ENCODE results near the gene CD59.

Gene CD59

DNA sequence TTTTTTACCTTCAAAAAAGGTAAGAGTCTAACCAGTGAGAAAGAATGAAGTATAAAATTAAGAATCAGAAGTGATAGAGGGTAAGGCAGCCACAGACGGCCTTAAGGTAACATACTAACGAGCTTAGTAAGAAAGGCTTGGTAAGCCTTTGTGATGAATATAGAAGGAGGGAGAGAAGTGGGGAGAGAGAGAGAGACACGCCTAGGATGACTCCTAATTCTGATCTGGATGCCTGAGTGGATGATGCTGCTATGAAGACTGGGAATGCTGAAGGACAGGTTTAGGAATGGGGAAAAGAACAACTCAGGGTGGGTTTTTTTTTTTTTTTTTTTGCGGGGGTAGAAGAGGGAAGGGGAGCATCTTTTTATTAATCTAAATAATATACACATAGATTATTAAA lies 33.3 kb upstream of the CD59 start:
- peaks cover 5% of the 10 kb centered on the region for H3K4me1 ChIP-seq
- H3K9me3 ChIP-seq, result no peaks in the 10 kb centered on the region
- H3K4me3 ChIP-seq, result no peak overlapping the region
- H3K36me3 ChIP-seq (replicated peaks), result peaks cover 17% of the 10 kb centered on the region
- in situ Hi-C loops (cut with MboI; ENCODE audit: low sequenced_read_pairs), result no loop called here
- no peaks in the 10 kb centered on the region for H3K27me3 ChIP-seq (ENCODE audit: low read depth)
- DNase-seq (ENCODE audit: low spot score in 2 of 2), result no peak

GRCh38 chr11:33767624-33768023 lies 31.4 kb upstream of the CD59 start:
- in situ Hi-C loops (cut with MboI; ENCODE audit: low sequenced_read_pairs), result no loop called here
- Histone ChIP-seq H3K27me3 (ENCODE audit: low read depth) (no peaks in the 10 kb centered on the region), H3K9me3 (no peaks in the 10 kb centered on the region), H3K4me1 (no peaks in the 10 kb centered on the region), H3K36me3 (replicated peaks) (peaks cover 26% of the 10 kb centered on the region), H3K4me3 (no peak overlapping the region)
- DNase-seq (ENCODE audit: low spot score in 2 of 2), result no peak

DNA sequence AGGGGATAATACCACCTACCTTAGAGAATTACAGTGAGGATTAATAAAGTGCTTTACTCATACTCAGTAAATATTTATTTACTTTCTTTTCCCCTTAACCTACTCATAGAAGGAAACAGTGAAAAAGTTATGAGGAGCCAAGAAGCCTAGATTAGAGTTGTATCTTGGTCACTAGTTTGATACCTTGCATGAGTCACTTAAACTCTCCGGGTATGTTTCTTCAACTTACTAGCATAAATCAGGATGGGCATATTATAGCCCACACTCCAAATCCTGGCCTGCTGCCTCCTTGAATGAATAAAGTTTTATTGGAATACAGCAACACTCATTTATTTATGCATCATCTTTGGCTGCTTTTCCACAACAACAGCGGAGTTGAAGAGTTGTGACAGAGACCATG lies 29.9 kb upstream of the CD59 start:
- H3K4me3 ChIP-seq, result no peak overlapping the region
- no peaks in the 10 kb centered on the region for H3K27me3 ChIP-seq (ENCODE audit: low read depth)
- DNase-seq (ENCODE audit: low spot score in 2 of 2), result no peak
- H3K36me3 ChIP-seq (replicated peaks), result peaks cover 26% of the 10 kb centered on the region
- in situ Hi-C loops (cut with MboI; ENCODE audit: low sequenced_read_pairs), result no loop called here
- H3K4me1 ChIP-seq, result no peaks in the 10 kb centered on the region
- H3K9me3 ChIP-seq, result no peaks in the 10 kb centered on the region

- H3K4me3 ChIP-seq, result no peak overlapping the region
- no peaks in the 10 kb centered on the region for H3K4me1 ChIP-seq
- in situ Hi-C loops (cut with MboI; ENCODE audit: low sequenced_read_pairs), result no loop called here
- H3K36me3 ChIP-seq (replicated peaks), result peaks cover 15% of the 10 kb centered on the region
- no peaks in the 10 kb centered on the region for H3K27me3 ChIP-seq (ENCODE audit: low read depth)
- DNase-seq (ENCODE audit: low spot score in 2 of 2), result no peak
- H3K9me3 ChIP-seq, result no peaks in the 10 kb centered on the region
These were observed 25.2 kb upstream of the CD59 start for GRCh38 chr11:33761471-33761870.

GRCh38 chr11:33753304-33753967 lies 17.2 kb upstream of the CD59 start:
- Histone ChIP-seq H3K27me3 (ENCODE audit: low read depth) (no peaks in the 10 kb centered on the region), H3K9me3 (no peaks in the 10 kb centered on the region), H3K36me3 (replicated peaks) (peaks cover 14% of the 10 kb centered on the region), H3K4me1 (no peaks in the 10 kb centered on the region), H3K4me3 (no peak overlapping the region)
- in situ Hi-C loops (cut with MboI; ENCODE audit: low sequenced_read_pairs), result no loop called here
- DNase-seq (ENCODE audit: low spot score in 2 of 2), result no peak

DNA sequence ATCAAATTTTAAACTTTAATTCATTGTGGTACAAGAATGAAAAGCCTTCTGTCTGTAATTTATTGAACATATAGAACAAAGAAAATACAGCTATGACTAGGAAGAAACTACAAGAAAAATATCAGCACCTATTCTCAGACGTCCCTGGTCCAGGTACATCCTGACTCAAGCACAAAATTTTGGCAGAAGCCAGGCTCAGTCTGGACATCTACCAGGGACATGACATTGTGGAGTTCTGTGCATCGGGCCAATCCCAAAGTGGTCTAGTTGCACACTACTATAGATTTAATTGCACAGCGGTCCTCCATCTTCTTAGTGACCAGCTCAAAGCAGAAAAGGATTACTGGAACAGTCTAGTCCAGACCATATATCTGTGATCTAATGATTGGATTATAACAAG lies 15.7 kb upstream of the CD59 start:
- H3K27me3 ChIP-seq (ENCODE audit: low read depth), result no peaks in the 10 kb centered on the region
- no peak overlapping the region for H3K4me3 ChIP-seq
- no peaks in the 10 kb centered on the region for H3K4me1 ChIP-seq
- DNase-seq (ENCODE audit: low spot score in 2 of 2), result no peak
- no peaks in the 10 kb centered on the region for H3K9me3 ChIP-seq
- in situ Hi-C loops (cut with MboI; ENCODE audit: low sequenced_read_pairs), result no loop called here
- H3K36me3 ChIP-seq (replicated peaks), result peaks cover 14% of the 10 kb centered on the region

DNA sequence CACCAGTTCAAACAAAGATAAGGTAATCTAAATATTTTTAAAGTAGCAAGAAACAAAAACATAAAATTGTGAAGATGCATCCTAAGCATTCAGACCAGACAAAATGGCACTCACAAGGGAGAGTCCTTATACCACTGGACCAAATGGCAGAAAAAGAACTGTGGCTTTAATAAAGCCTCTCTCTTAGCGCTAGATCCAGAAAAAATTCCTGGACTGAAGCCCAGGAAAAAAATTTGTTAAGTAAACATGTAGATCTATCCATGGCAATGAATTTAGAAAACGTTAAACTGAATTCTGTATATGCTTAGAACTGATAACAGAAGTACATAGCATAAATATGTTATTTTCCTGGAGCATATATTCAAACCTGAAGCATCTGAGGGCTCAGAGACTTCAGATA lies 11.8 kb upstream of the CD59 start:
- Histone ChIP-seq H3K27me3 (ENCODE audit: low read depth) (no peaks in the 10 kb centered on the region), H3K4me1 (peaks cover 5% of the 10 kb centered on the region), H3K4me3 (no peak overlapping the region), H3K9me3 (no peaks in the 10 kb centered on the region), H3K36me3 (replicated peaks) (peaks cover 15% of the 10 kb centered on the region)
- in situ Hi-C loops (cut with MboI; ENCODE audit: low sequenced_read_pairs), result no loop called here
- DNase-seq (ENCODE audit: low spot score in 2 of 2), result no peak

DNA sequence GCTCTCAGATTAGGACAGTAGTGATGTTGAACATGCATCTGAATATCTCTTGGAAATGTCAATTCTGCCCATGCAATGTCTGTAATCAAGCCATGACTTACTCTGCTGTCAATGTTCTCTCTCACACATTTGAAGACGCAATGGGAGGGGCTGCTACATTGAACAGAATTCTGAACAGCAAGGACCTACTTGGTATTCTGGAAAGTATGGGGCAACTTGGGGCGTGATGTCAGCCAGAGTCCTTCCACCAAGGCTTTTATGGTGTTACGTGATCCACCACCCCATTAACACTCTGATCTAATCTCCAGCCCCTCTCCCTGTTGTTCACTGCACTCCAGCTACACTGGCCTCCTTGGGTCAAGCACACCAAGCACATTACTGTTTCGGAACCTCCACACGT lies 7.1 kb upstream of the CD59 start:
- Histone ChIP-seq H3K9me3 (no peaks in the 10 kb centered on the region), H3K27me3 (ENCODE audit: low read depth) (no peaks in the 10 kb centered on the region), H3K4me1 (peaks cover 5% of the 10 kb centered on the region), H3K36me3 (replicated peaks) (peaks cover 14% of the 10 kb centered on the region; the same call in 1 of the 2 replicates), H3K4me3 (no peak overlapping the region)
- DNase-seq (ENCODE audit: low spot score in 2 of 2), result no peak
- in situ Hi-C loops (cut with MboI; ENCODE audit: low sequenced_read_pairs), result no loop called here

GRCh38 chr11:33742249-33742851 lies 6.1 kb upstream of the CD59 start:
- H3K9me3 ChIP-seq, result no peaks in the 10 kb centered on the region
- no peak overlapping the region for H3K4me3 ChIP-seq
- no peaks in the 10 kb centered on the region for H3K27me3 ChIP-seq (ENCODE audit: low read depth)
- peaks cover 5% of the 10 kb centered on the region for H3K4me1 ChIP-seq
- in situ Hi-C loops (cut with MboI; ENCODE audit: low sequenced_read_pairs), result no loop called here
- peaks cover 14% of the 10 kb centered on the region; the same call in 1 of the 2 replicates for H3K36me3 ChIP-seq (replicated peaks)
- no peak for DNase-seq (ENCODE audit: low spot score in 2 of 2)

DNA sequence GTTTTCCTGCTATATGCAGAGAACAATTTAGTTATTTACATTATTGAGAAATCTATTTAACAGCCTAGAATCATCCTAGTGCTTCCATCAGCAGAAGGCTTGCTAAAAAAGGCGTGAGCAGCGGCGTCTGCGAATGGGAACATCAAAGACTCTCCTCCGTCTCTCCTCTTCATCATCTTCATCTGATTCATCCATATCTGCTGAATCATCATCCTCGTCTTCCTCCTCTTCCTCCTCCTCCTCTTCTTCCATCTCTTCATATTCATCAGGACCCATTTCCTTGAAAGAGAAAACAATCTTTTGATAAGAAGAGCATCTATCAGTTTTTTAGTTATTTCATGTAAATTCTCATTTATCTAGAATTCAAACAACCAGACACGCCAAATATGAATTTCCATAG lies 5.6 kb upstream of the CD59 start:
- H3K4me3 ChIP-seq, result no peak overlapping the region
- H3K27me3 ChIP-seq (ENCODE audit: low read depth), result no peaks in the 10 kb centered on the region
- in situ Hi-C loops (cut with MboI; ENCODE audit: low sequenced_read_pairs), result no loop called here
- no peaks in the 10 kb centered on the region for H3K9me3 ChIP-seq
- peaks cover 7% of the 10 kb centered on the region for H3K4me1 ChIP-seq
- H3K36me3 ChIP-seq (replicated peaks), result peaks cover 10% of the 10 kb centered on the region; the same call in 1 of the 2 replicates
- no peak for DNase-seq (ENCODE audit: low spot score in 2 of 2)

DNA sequence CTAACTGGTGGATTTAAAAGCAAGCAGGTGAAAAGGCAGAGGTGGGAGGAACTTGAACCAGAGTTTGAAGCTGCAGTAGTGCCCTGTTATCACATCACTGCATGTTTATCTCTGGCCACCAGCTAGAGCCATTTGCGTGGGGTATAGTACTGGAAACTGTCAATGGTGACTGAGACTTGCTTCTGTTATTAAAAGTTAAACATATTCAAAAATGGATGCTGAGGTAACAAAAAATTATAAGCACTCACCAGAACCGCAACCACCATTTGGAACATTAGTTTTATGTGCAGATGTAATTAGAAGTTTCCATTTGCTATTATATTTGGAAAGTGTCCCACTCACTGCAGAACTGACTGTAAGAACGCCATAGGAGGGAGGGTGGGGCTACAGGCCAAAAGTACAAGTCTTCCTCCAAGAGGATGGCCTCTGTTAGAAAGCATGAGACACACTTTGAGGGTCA lies 1.2 kb upstream of the CD59 start:
- no peak overlapping the region for H3K4me3 ChIP-seq

DNA sequence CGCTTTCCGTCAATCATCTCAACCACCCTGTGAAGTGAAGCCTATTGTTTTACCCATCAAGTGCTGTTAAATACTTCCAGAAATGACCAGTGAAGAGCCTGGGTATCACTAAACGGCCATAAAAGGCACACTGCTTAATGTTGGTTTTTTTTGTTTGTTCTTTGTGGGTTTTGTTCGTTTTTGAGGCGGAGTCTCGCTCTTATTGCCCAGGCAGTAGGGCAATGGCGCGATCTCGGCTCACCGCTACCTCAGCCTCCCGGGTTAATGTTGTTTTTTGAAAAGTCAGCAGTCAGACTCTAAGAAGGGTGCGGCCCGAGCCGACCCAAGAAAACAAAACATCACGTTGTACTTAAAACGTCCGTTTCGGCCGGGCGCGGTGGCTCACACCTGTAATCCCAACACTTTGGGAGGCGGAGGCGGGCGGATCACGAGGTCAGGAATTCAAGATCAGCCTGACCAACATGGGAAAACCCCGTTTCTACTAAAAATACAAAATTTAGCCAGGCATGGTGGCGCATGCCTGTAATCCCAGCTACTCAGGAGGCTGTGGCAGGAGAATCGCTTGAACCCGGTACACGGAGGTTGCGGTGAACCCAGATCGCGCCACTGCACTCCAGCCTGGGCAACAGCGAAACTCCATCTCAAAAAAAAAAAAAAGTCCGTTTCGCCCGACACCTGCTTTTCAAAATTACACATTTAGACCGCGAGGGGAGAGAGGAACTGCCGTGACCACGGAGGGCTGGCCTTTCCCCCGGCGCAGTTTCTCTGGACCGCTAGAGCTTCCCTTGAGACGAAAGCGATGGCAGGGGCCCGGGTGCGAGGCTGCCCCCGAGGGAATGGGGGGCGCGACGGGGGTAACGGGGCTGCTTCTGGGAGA lies 714 bp downstream of the CD59 start:
- in situ Hi-C loops (cut with MboI; ENCODE audit: low sequenced_read_pairs), result no loop called here
- DNase-seq (ENCODE audit: low spot score in 2 of 2), result peak; percentile 8 to 53
- H3K36me3 ChIP-seq (replicated peaks), result peaks cover 8% of the 10 kb centered on the region
- H3K9me3 ChIP-seq, result no peaks in the 10 kb centered on the region
- H3K4me3 ChIP-seq, result peak overlapping the region; percentile 81
- H3K4me1 ChIP-seq, result peaks cover 11% of the 10 kb centered on the region
- H3K27me3 ChIP-seq (ENCODE audit: low read depth), result no peaks in the 10 kb centered on the region

More for the DNA sequence above, 1.2 kb upstream of the CD59 start:
- no peak for DNase-seq (ENCODE audit: low spot score in 2 of 2)
- Histone ChIP-seq H3K36me3 (replicated peaks) (peaks cover 6% of the 10 kb centered on the region), H3K27me3 (ENCODE audit: low read depth) (no peaks in the 10 kb centered on the region), H3K9me3 (no peaks in the 10 kb centered on the region), H3K4me1 (peaks cover 11% of the 10 kb centered on the region)
- in situ Hi-C loops (cut with MboI; ENCODE audit: low sequenced_read_pairs), result no loop called here

DNA sequence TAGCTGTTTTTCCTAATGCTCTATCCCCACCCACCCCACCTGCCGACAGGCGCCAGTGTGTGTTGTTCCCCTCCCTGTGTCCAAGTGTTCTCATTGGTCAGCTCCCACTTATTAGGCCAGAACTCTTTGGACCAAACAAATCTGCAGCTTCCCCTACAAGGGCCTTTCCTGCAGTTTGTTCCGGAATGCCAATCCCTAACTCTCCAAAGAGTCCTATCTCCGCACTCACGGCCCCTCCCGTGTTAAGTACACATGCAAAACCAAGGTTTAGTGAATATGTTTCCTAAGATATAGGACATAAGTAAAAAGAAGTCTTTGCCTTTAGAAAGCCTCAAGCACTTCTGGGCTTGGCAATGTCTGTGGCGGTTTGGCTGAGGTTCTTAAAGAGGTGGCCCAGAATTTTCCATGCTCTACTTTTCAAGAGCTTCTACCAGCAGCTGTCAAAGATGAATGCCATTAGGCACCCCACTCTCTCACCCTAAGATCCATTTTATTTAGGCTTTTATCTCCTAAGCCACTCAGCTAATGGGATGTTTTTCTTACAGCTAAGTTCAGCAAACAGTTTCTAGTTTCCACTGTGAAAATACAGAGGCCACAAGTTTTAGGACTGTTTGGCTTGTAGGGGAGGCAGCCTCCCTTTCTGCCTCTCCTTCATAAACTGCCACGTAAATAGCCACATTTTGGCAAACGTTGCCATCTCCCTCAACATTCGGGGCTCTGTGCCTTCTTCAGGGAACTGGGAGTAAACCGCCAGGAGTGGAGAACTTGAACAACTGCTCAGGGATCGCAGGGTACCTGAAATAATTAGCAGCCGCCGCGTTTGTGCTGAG lies 1.6 kb downstream of the CD59 start:
- DNase-seq (ENCODE audit: low spot score in 2 of 2), result no peak

More for the DNA sequence above, 1.6 kb downstream of the CD59 start:
- in situ Hi-C loops (cut with MboI; ENCODE audit: low sequenced_read_pairs), result no loop called here
- Histone ChIP-seq H3K4me1 (peaks cover 11% of the 10 kb centered on the region), H3K4me3 (peak overlapping the region; percentile 81), H3K9me3 (no peaks in the 10 kb centered on the region), H3K36me3 (replicated peaks) (peaks cover 8% of the 10 kb centered on the region), H3K27me3 (ENCODE audit: low read depth) (no peaks in the 10 kb centered on the region)
